OCI-LY3 (cell line): Measurements from ENCODE around the gene JPH3.

Source experiments
- H2AFZ ChIP-seq: fragments of 200-600, 300-600 bp; shearing (Covaris generic); 2 replicates; pipeline ENCODE4 v1.6.0; 2014; ENCODE audit warnings: antibody characterized with exemption, low read depth, low read length
- H3K27ac ChIP-seq: fragments of 200-600, 300-600 bp; sonication (generic); 2 replicates; pipeline ENCODE4 v1.5.1; 2014; ENCODE audit warnings: mild to moderate bottlenecking, low read length, moderate library complexity, mixed read lengths
- H3K27me3 ChIP-seq: fragments of 200-600, 300-600 bp; sonication (generic); 2 replicates; pipeline ENCODE4 v1.6.1; 2014; ENCODE audit warnings: low read depth, low read length, mixed read lengths
- H3K36me3 ChIP-seq: fragments of 200-600, 300-600 bp; sonication (generic); replicated peaks from 2 replicates; pipeline ENCODE3; 2014; ENCODE audit warnings: low read depth, low read length, mixed read lengths
- H3K4me1 ChIP-seq: fragments of 300-600, 200-600 bp; sonication (generic); 2 replicates; pipeline ENCODE4 v1.6.1; 2014; ENCODE audit warnings: low read length, mixed read lengths
- H3K4me2 ChIP-seq: fragments of 200-600, 300-600 bp; sonication (generic); 2 replicates; pipeline ENCODE4 v1.6.1; 2014; ENCODE audit warnings: low read length, mixed read lengths
- H3K4me3 ChIP-seq: fragments of 300-600, 200-600 bp; sonication (generic); 2 replicates; pipeline ENCODE4 v1.5.1; 2014; ENCODE audit warnings: antibody characterized with exemption, mild to moderate bottlenecking, low read length, moderate library complexity
- H3K79me2 ChIP-seq: fragments of 300-600, 200-600 bp; shearing (Covaris generic); 2 replicates; pipeline ENCODE4 v1.6.1; 2014; ENCODE audit warnings: mild to moderate bottlenecking, low read length, mixed read lengths
- H3K9ac ChIP-seq: fragments of 300-600, 200-600 bp; shearing (Covaris generic); 2 replicates; pipeline ENCODE4 v1.6.0; 2014; ENCODE audit warnings: mild to moderate bottlenecking, low read length, moderate library complexity
- H3K9me3 ChIP-seq: fragments of 200-600, 300-600 bp; shearing (Covaris generic); 2 replicates; pipeline ENCODE4 v1.6.1; 2014; ENCODE audit warnings: low read length, mixed read lengths; ENCODE audit not compliant: insufficient read depth
- H4K20me1 ChIP-seq: fragments of 200-600, 300-600 bp; sonication (generic); 2 replicates; pipeline ENCODE4 v1.6.1; 2016; ENCODE audit warnings: low read length, mixed read lengths; ENCODE audit not compliant: insufficient read depth
- EZH2phosphoT487 ChIP-seq: fragments of 200-600 bp; shearing (Covaris generic); IDR thresholded peaks from 2 replicates; pipeline ENCODE4 v1.6.1; 2018; ENCODE audit warnings: antibody characterized with exemption, mixed run types, low read depth
- TF ChIP-seq, protein P1 (sequence below): fragments of 200-600, 300-600 bp; sonication (generic); IDR thresholded peaks from 2 replicates; pipeline ENCODE4 v1.5.1; 2014; ENCODE audit warnings: antibody characterized with exemption, low read length, low read depth

The JPH3 gene

GRCh38 chr16:87666919-87667318 is 64.6 kb downstream of the JPH3 start:
- H4K20me1 ChIP-seq: no peaks in the 10 kb centered on the region
- H3K4me3 ChIP-seq: no peak overlapping the region

GRCh38 chr16:87667443-87667842 is 65.1 kb downstream of the JPH3 start:
- Histone ChIP-seq H3K4me3 (no peak overlapping the region), H2AFZ (no peak overlapping the region), H3K27me3 (peaks cover 4% of the 10 kb centered on the region), H3K27ac (no peak overlapping the region), H4K20me1 (no peaks in the 10 kb centered on the region), H3K9me3 (no peaks in the 10 kb centered on the region), H3K9ac (no peak overlapping the region), H3K4me2 (no peak overlapping the region), H3K36me3 (no peaks in the 10 kb centered on the region), H3K4me1 (no peaks in the 10 kb centered on the region), H3K79me2 (no peaks in the 10 kb centered on the region)
- TF ChIP-seq, protein P1, sequence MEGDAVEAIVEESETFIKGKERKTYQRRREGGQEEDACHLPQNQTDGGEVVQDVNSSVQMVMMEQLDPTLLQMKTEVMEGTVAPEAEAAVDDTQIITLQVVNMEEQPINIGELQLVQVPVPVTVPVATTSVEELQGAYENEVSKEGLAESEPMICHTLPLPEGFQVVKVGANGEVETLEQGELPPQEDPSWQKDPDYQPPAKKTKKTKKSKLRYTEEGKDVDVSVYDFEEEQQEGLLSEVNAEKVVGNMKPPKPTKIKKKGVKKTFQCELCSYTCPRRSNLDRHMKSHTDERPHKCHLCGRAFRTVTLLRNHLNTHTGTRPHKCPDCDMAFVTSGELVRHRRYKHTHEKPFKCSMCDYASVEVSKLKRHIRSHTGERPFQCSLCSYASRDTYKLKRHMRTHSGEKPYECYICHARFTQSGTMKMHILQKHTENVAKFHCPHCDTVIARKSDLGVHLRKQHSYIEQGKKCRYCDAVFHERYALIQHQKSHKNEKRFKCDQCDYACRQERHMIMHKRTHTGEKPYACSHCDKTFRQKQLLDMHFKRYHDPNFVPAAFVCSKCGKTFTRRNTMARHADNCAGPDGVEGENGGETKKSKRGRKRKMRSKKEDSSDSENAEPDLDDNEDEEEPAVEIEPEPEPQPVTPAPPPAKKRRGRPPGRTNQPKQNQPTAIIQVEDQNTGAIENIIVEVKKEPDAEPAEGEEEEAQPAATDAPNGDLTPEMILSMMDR: no peak
- no peak for TF ChIP-seq EZH2phosphoT487

More at GRCh38 chr16:87666919-87667318, 64.6 kb downstream of the JPH3 start:
- no peak overlapping the region for H3K4me2 ChIP-seq
- H3K4me1 ChIP-seq: no peaks in the 10 kb centered on the region
- no peaks in the 10 kb centered on the region for H3K36me3 ChIP-seq
- H3K27me3 ChIP-seq: peaks cover 4% of the 10 kb centered on the region; the same call in 1 of the 2 replicates
- no peak overlapping the region for H3K9ac ChIP-seq
- TF ChIP-seq, protein P1: no peak
- no peak for TF ChIP-seq EZH2phosphoT487
- no peak overlapping the region; the same call in 1 of the 2 replicates for H2AFZ ChIP-seq
- H3K79me2 ChIP-seq: no peaks in the 10 kb centered on the region
- H3K27ac ChIP-seq: no peak overlapping the region
- no peaks in the 10 kb centered on the region for H3K9me3 ChIP-seq

GRCh38 chr16:87667946-87668345 is 65.6 kb downstream of the JPH3 start:
- no peak overlapping the region for H3K9ac ChIP-seq
- H3K27me3 ChIP-seq: peaks cover 4% of the 10 kb centered on the region
- no peak for TF ChIP-seq EZH2phosphoT487
- TF ChIP-seq, protein P1: no peak
- H4K20me1 ChIP-seq: no peaks in the 10 kb centered on the region
- H3K4me1 ChIP-seq: no peaks in the 10 kb centered on the region
- H2AFZ ChIP-seq: no peak overlapping the region
- no peak overlapping the region for H3K4me2 ChIP-seq
- H3K79me2 ChIP-seq: no peaks in the 10 kb centered on the region
- no peaks in the 10 kb centered on the region for H3K36me3 ChIP-seq
- H3K9me3 ChIP-seq: no peaks in the 10 kb centered on the region
- H3K27ac ChIP-seq: no peak overlapping the region
- no peak overlapping the region for H3K4me3 ChIP-seq

DNA sequence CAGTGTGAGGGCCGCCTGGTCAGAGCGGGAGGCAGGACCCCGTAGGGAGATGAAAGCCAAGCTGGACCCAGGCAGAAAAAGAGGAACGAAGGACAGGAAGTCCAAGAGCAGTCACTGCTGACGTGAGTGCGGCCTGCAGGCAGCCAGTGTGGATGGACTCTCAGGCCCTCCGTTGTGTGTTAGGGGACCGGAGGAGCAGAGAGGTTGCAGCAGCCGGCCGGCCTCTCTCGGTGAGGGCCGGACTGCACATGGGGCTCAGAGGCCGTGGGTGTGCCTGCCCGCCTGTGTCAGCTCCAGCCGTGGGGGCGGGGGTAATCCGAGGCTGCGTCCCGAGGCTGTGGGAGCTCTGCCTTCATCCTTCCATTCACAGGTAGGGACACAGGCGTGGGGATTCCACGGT is 67.4 kb downstream of the JPH3 start:
- H3K36me3 ChIP-seq: no peaks in the 10 kb centered on the region
- H3K4me2 ChIP-seq: no peak overlapping the region
- H3K27me3 ChIP-seq: peaks cover 4% of the 10 kb centered on the region
- H3K4me1 ChIP-seq: peaks cover 4% of the 10 kb centered on the region; the same call in 1 of the 2 replicates
- H3K79me2 ChIP-seq: no peaks in the 10 kb centered on the region
- H3K9me3 ChIP-seq: no peaks in the 10 kb centered on the region
- TF ChIP-seq, protein P1: no peak
- TF ChIP-seq EZH2phosphoT487: no peak
- no peak overlapping the region for H3K9ac ChIP-seq
- no peak overlapping the region for H3K4me3 ChIP-seq
- no peaks in the 10 kb centered on the region for H4K20me1 ChIP-seq
- no peak overlapping the region for H2AFZ ChIP-seq
- H3K27ac ChIP-seq: no peak overlapping the region
